Endodermal cell (in vitro differentiated cells): ENCODE results near the gene SAMD9. TPM values are rescaled to one million over a fixed set of nuclear protein-coding genes. Genes with fewer than 3 reads are reported as not detected.
A peak's percentile ranks its signal among the peaks of the same experiment; 100 is the strongest.

ENCODE experiments used
- DNase-seq: peaks from one replicate; pipeline ENCODE4 v3.0.0-alpha.2; 2017
- H3K27ac ChIP-seq: 2 replicates; pipeline ENCODE4 v1.5.1; 2013; ENCODE audit warnings: mild to moderate bottlenecking, low read depth, low read length, moderate library complexity
- H3K27me3 ChIP-seq: 2 replicates; pipeline ENCODE4 v1.6.1; 2013; ENCODE audit warnings: mild to moderate bottlenecking, low read length, moderate library complexity; ENCODE audit not compliant: insufficient read depth, control insufficient read depth, poor library complexity, severe bottlenecking
- H3K36me3 ChIP-seq: 2 replicates; pipeline ENCODE4 v1.7.0; 2013; ENCODE audit warnings: mild to moderate bottlenecking, low read length, moderate library complexity; ENCODE audit not compliant: control insufficient read depth, insufficient read depth
- H3K4me1 ChIP-seq: one replicate; pipeline ENCODE4 v1.7.0; 2013; ENCODE audit warnings: low read length; ENCODE audit not compliant: control insufficient read depth, insufficient read depth
- H3K4me3 ChIP-seq: 2 replicates; pipeline ENCODE4 v1.5.1; 2013; ENCODE audit warnings: mild to moderate bottlenecking, low read length, moderate library complexity
- H3K9ac ChIP-seq: 2 replicates; pipeline ENCODE4 v1.6.1; 2013; ENCODE audit warnings: mild to moderate bottlenecking, low read length, moderate library complexity; ENCODE audit not compliant: poor library complexity, severe bottlenecking; ENCODE audit errors: extremely low read depth
- H3K9me3 ChIP-seq: 2 replicates; pipeline ENCODE4 v1.6.1; 2013; ENCODE audit warnings: mild to moderate bottlenecking, low read length, moderate library complexity; ENCODE audit not compliant: control insufficient read depth
- H3K27ac Mint-ChIP-seq: 2 replicates; pipeline ENCODE4 v1.8.0; 2020; ENCODE audit warnings: mixed read lengths
- H3K27me3 Mint-ChIP-seq: 2 replicates; pipeline ENCODE4 v1.8.0; 2021; ENCODE audit warnings: mild to moderate bottlenecking, mixed read lengths; ENCODE audit not compliant: insufficient read depth
- H3K36me3 Mint-ChIP-seq: 2 replicates; pipeline ENCODE4 v1.8.0; 2020; ENCODE audit warnings: low read depth, mixed read lengths
- H3K4me1 Mint-ChIP-seq: 2 replicates; pipeline ENCODE4 v1.8.0; 2020; ENCODE audit warnings: mixed read lengths
- H3K4me3 Mint-ChIP-seq: 2 replicates; pipeline ENCODE4 v1.8.0; 2020; ENCODE audit warnings: mild to moderate bottlenecking, moderate library complexity, mixed read lengths
- H3K9me3 Mint-ChIP-seq: 2 replicates; pipeline ENCODE4 v1.8.0; 2020; ENCODE audit warnings: mild to moderate bottlenecking, mixed read lengths
- WGBS, 2 experiments: methylation state at CpG; one replicate each; pipeline versions ENCODE4 v1.1.5 to v1.1.7; 2013; ENCODE audit warnings: missing lambda C conversion rate in 2 of 2, mixed read lengths in 1 of 2; ENCODE audit not compliant: insufficient coverage in 1 of 2, insufficient read length in 1 of 2; 5-methylcytosine and 5-hydroxymethylcytosine counted together
- total RNA-seq, 2 donors: library from RNA; stranded (reverse); fragmentation: NEBNext Ultra II Directional in 1 of 2; extraction: Animal tissue kit (Norgen Biotek cat#: 25700) in 1 of 2; gene quantifications; 2 replicates in 1 of 2; 3 replicates in 1 of 2; pipeline ENCODE4 v1.2.1, GENCODE V29; 2021
- TF ChIP-seq, protein P1 (sequence below): fragments of 200-600 bp; sonication (generic); conservative IDR thresholded peaks from 2 replicates; pipeline ENCODE4 v1.5.0; 2021; ENCODE audit warnings: antibody characterized with exemption, mild to moderate bottlenecking

SAMD9 gene
- total RNA-seq, 2 donors from 2014 or later, result not detected

GRCh38 chr7:93146036-93146435 is 28.3 kb upstream of the SAMD9 start:
- Mint-ChIP-seq H3K36me3 (no peaks in the 10 kb centered on the region), H3K9me3 (no peaks in the 10 kb centered on the region), H3K4me3 (no peak overlapping the region), H3K4me1 (peaks cover 16% of the 10 kb centered on the region), H3K27me3 (peaks cover 5% of the 10 kb centered on the region), H3K27ac (no peak overlapping the region)
- Histone ChIP-seq H3K4me1 (no peaks in the 10 kb centered on the region), H3K36me3 (no peaks in the 10 kb centered on the region), H3K9me3 (no peaks in the 10 kb centered on the region), H3K9ac (no peak overlapping the region), H3K27me3 (no peaks in the 10 kb centered on the region), H3K4me3 (no peak overlapping the region), H3K27ac (no peak overlapping the region)
- WGBS, 2 experiments, result 80% methylated on average over 1 of the region's 1 CpG
- peak; percentile 48 for DNase-seq
- TF ChIP-seq, protein P1, sequence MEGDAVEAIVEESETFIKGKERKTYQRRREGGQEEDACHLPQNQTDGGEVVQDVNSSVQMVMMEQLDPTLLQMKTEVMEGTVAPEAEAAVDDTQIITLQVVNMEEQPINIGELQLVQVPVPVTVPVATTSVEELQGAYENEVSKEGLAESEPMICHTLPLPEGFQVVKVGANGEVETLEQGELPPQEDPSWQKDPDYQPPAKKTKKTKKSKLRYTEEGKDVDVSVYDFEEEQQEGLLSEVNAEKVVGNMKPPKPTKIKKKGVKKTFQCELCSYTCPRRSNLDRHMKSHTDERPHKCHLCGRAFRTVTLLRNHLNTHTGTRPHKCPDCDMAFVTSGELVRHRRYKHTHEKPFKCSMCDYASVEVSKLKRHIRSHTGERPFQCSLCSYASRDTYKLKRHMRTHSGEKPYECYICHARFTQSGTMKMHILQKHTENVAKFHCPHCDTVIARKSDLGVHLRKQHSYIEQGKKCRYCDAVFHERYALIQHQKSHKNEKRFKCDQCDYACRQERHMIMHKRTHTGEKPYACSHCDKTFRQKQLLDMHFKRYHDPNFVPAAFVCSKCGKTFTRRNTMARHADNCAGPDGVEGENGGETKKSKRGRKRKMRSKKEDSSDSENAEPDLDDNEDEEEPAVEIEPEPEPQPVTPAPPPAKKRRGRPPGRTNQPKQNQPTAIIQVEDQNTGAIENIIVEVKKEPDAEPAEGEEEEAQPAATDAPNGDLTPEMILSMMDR, result peak; percentile 12

GRCh38 chr7:93145354-93145753 is 27.6 kb upstream of the SAMD9 start:
- H3K4me1 ChIP-seq, result no peaks in the 10 kb centered on the region
- Mint-ChIP-seq H3K36me3 (no peaks in the 10 kb centered on the region), H3K27me3 (peaks cover 5% of the 10 kb centered on the region), H3K9me3 (no peaks in the 10 kb centered on the region), H3K27ac (no peak overlapping the region), H3K4me3 (no peak overlapping the region), H3K4me1 (peaks cover 16% of the 10 kb centered on the region)
- no peaks in the 10 kb centered on the region for H3K36me3 ChIP-seq
- no peak overlapping the region for H3K27ac ChIP-seq
- no peak overlapping the region for H3K4me3 ChIP-seq
- no peaks in the 10 kb centered on the region for H3K9me3 ChIP-seq
- WGBS, 2 experiments, result 92 to 100% methylated on average over 1 to 3 of the region's 3 CpGs
- no peaks in the 10 kb centered on the region for H3K27me3 ChIP-seq
- TF ChIP-seq, protein P1, result no peak
- no peak overlapping the region for H3K9ac ChIP-seq
- DNase-seq, result no peak

- Mint-ChIP-seq H3K36me3 (no peaks in the 10 kb centered on the region), H3K4me1 (peaks cover 5% of the 10 kb centered on the region), H3K27me3 (peaks cover 5% of the 10 kb centered on the region), H3K9me3 (no peaks in the 10 kb centered on the region), H3K4me3 (no peak overlapping the region), H3K27ac (no peak overlapping the region)
- DNase-seq, result no peak
- 88% methylated on average over 1 of the region's 1 CpG; no CpG with 5 or more reads in 1 of the 2 experiments for WGBS, 2 experiments
- no peak overlapping the region for H3K4me3 ChIP-seq
- H3K27me3 ChIP-seq, result no peaks in the 10 kb centered on the region
- TF ChIP-seq, protein P1, result no peak
- no peak overlapping the region for H3K9ac ChIP-seq
- no peaks in the 10 kb centered on the region for H3K9me3 ChIP-seq
- no peaks in the 10 kb centered on the region for H3K36me3 ChIP-seq
- H3K4me1 ChIP-seq, result no peaks in the 10 kb centered on the region
- no peak overlapping the region for H3K27ac ChIP-seq
Observed at GRCh38 chr7:93142127-93142526, 24.3 kb upstream of the SAMD9 start.
